ENCODE results near the gene THOP1.

- TF ChIP-seq CTCF (IDR thresholded peaks at IDR 0.05) (no peak), ZFP36 (IDR thresholded peaks at IDR 0.05; ENCODE audit: borderline replicate concordance, partially characterized antibody) (no peak), USF2 (IDR thresholded peaks at IDR 0.05) (no peak), EP300 (IDR thresholded peaks at IDR 0.05) (no peak), CHD2 (IDR thresholded peaks at IDR 0.05; ENCODE audit: low read length, partially characterized antibody) (no peak), CHD4 (IDR thresholded peaks at IDR 0.05; ENCODE audit: borderline replicate concordance) (no peak), BHLHE40 (IDR thresholded peaks at IDR 0.05; ENCODE audit: low read depth, low read length) (no peak), JUNB (IDR thresholded peaks at IDR 0.05) (no peak), JUN (IDR thresholded peaks at IDR 0.05) (no peak), CBX8 (IDR thresholded peaks at IDR 0.05) (no peak), POLR2A (IDR thresholded peaks at IDR 0.05; ENCODE audit: low read length) (no peak)
Observed at GRCh38 chr19:2755811-2756210, 29.5 kb upstream of the THOP1 start.

Data from A549 (cell line).